ENCODE measurements around the gene SLC34A1. TPM values are rescaled to one million over a fixed set of nuclear protein-coding genes. Genes with fewer than 3 reads are reported as not detected.
A peak's percentile ranks its signal among the peaks of the same experiment; 100 is the strongest.

Gene SLC34A1
- polyA plus RNA-seq, 4 donors = 0.01 to 0.07 TPM; not detected in 2

GRCh38 chr5:177368869-177369644, 15.2 kb upstream of the SLC34A1 start:
- DNase-seq (peak; percentile 47 to 57), FAIRE-seq (no peak)
- H3K27ac ChIP-seq (ENCODE audit: low read depth in 1 of 3, low read length in 2 of 3) = peak overlapping the region in 1 of 3 donors; percentile 16
- H3K4me1 ChIP-seq (ENCODE audit: control insufficient read depth in 3 of 3, insufficient read depth in 2 of 3, low read depth in 1 of 3, low read length in 2 of 3) = peaks cover 2 to 33% (median 5%) of the 10 kb centered on the region in 3 donors
- H3K36me3 ChIP-seq (ENCODE audit: control insufficient read depth in 3 of 3, insufficient read depth in 2 of 3, low read depth in 1 of 3, low read length in 3 of 3) = peaks cover 0 to 16% (median 0%) of the 10 kb centered on the region in 3 donors
- no peaks in the 10 kb centered on the region for H3K9me3 ChIP-seq (ENCODE audit: control insufficient read depth in 2 of 2, insufficient read depth in 1 of 2, low read depth in 1 of 2, low read length in 1 of 2)
- 60 to 69% (median 61%) methylated on average over 5 of the region's 5 CpGs for WGBS, 3 donors
- H3K27me3 ChIP-seq (ENCODE audit: control insufficient read depth in 3 of 3, insufficient read depth in 3 of 3, low read length in 3 of 3) = no peaks in the 10 kb centered on the region
- H3K4me3 ChIP-seq (ENCODE audit: low read depth in 1 of 3, low read length in 3 of 3) = no peak overlapping the region

GRCh38 chr5:177369645-177370440, 14.4 kb upstream of the SLC34A1 start:
- DNase-seq (no peak), FAIRE-seq (no peak)
- Histone ChIP-seq H3K27ac (ENCODE audit: low read depth in 1 of 3, low read length in 2 of 3) (no peak overlapping the region), H3K36me3 (ENCODE audit: control insufficient read depth in 3 of 3, insufficient read depth in 2 of 3, low read depth in 1 of 3, low read length in 3 of 3) (peaks cover 0 to 16% (median 0%) of the 10 kb centered on the region in 3 donors), H3K4me3 (ENCODE audit: low read depth in 1 of 3, low read length in 3 of 3) (no peak overlapping the region), H3K4me1 (ENCODE audit: control insufficient read depth in 3 of 3, insufficient read depth in 2 of 3, low read depth in 1 of 3, low read length in 2 of 3) (peaks cover 0 to 33% (median 2%) of the 10 kb centered on the region in 3 donors), H3K27me3 (ENCODE audit: control insufficient read depth in 3 of 3, insufficient read depth in 3 of 3, low read length in 3 of 3) (no peaks in the 10 kb centered on the region), H3K9me3 (ENCODE audit: control insufficient read depth in 2 of 2, insufficient read depth in 1 of 2, low read depth in 1 of 2, low read length in 1 of 2) (no peaks in the 10 kb centered on the region)
- 66 to 77% (median 76%) methylated on average over 10 to 11 of the region's 11 CpGs for WGBS, 3 donors

GRCh38 chr5:177370488-177371119, 13.6 kb upstream of the SLC34A1 start:
- Histone ChIP-seq H3K36me3 (ENCODE audit: control insufficient read depth in 3 of 3, insufficient read depth in 2 of 3, low read depth in 1 of 3, low read length in 3 of 3) (peaks cover 0 to 16% (median 0%) of the 10 kb centered on the region in 3 donors), H3K9me3 (ENCODE audit: control insufficient read depth in 2 of 2, insufficient read depth in 1 of 2, low read depth in 1 of 2, low read length in 1 of 2) (no peaks in the 10 kb centered on the region), H3K4me1 (ENCODE audit: control insufficient read depth in 3 of 3, insufficient read depth in 2 of 3, low read depth in 1 of 3, low read length in 2 of 3) (peaks cover 0 to 33% (median 2%) of the 10 kb centered on the region in 3 donors), H3K4me3 (ENCODE audit: low read depth in 1 of 3, low read length in 3 of 3) (peak overlapping the region; percentile 25 to 60 (median 45)), H3K27ac (ENCODE audit: low read depth in 1 of 3, low read length in 2 of 3) (peak overlapping the region in 1 of 3 donors; percentile 81), H3K27me3 (ENCODE audit: control insufficient read depth in 3 of 3, insufficient read depth in 3 of 3, low read length in 3 of 3) (no peaks in the 10 kb centered on the region)
- DNase-seq (peak; percentile 86 to 94), FAIRE-seq (no peak)
- 11 to 27% (median 18%) methylated on average over 27 to 42 of the region's 42 CpGs for WGBS, 3 donors

DNA sequence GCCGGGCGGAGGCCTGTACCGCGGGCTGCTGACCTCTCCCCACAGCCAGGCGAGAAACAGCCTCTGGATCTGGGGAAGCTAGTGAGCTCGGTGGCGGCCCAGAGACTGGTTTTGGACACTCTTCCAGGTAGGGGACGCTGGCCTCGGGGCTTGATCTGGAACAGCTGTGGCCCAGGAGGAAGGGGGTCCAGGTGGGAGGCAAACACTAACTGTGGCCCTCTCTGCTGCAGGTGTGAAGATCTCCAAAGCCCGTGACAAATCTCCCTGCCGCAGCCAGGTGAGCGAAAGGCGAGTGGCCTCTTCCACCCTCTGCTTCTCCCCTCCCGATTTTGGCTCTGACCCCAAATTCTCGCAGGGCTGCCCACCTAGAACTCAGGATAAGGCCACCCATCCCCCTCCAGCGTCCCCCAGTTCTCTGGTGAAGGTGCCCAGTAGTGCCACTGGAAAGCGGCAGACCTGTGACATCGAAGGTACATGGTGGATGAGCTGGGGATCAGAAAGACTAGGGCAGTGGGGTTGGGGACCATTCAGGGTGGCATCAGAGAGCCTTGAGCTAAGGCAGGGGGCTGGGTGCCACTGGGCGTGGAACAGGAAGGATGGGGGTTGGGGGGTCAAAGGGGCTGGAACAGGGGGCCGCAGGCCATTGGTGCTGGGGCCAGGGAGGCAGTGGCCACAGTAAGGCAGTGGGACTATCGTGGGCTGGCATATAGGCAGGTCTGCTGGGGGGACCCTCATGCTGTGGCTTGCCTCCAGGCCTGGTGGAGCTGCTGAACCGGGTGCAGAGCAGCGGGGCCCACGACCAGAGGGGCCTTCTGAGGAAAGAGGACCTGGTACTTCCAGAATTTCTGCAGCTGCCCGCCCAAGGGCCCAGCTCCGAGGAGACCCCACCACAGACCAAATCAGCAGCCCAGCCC, 12.9 kb upstream of the SLC34A1 start:
- WGBS, 3 donors = 45 to 68% (median 64%) methylated on average over 20 to 26 of the region's 26 CpGs
- Histone ChIP-seq H3K4me1 (ENCODE audit: control insufficient read depth in 3 of 3, insufficient read depth in 2 of 3, low read depth in 1 of 3, low read length in 2 of 3) (peaks cover 0 to 25% (median 2%) of the 10 kb centered on the region in 3 donors), H3K27me3 (ENCODE audit: control insufficient read depth in 3 of 3, insufficient read depth in 3 of 3, low read length in 3 of 3) (no peaks in the 10 kb centered on the region), H3K27ac (ENCODE audit: low read depth in 1 of 3, low read length in 2 of 3) (peak overlapping the region; percentile 14 to 81 (median 65)), H3K4me3 (ENCODE audit: low read depth in 1 of 3, low read length in 3 of 3) (peak overlapping the region in 2 of 3 donors; percentile 45 to 60), H3K9me3 (ENCODE audit: control insufficient read depth in 2 of 2, insufficient read depth in 1 of 2, low read depth in 1 of 2, low read length in 1 of 2) (no peaks in the 10 kb centered on the region), H3K36me3 (ENCODE audit: control insufficient read depth in 3 of 3, insufficient read depth in 2 of 3, low read depth in 1 of 3, low read length in 3 of 3) (peaks cover 0 to 16% (median 0%) of the 10 kb centered on the region in 3 donors)
- DNase-seq (no peak), FAIRE-seq (no peak)

DNA sequence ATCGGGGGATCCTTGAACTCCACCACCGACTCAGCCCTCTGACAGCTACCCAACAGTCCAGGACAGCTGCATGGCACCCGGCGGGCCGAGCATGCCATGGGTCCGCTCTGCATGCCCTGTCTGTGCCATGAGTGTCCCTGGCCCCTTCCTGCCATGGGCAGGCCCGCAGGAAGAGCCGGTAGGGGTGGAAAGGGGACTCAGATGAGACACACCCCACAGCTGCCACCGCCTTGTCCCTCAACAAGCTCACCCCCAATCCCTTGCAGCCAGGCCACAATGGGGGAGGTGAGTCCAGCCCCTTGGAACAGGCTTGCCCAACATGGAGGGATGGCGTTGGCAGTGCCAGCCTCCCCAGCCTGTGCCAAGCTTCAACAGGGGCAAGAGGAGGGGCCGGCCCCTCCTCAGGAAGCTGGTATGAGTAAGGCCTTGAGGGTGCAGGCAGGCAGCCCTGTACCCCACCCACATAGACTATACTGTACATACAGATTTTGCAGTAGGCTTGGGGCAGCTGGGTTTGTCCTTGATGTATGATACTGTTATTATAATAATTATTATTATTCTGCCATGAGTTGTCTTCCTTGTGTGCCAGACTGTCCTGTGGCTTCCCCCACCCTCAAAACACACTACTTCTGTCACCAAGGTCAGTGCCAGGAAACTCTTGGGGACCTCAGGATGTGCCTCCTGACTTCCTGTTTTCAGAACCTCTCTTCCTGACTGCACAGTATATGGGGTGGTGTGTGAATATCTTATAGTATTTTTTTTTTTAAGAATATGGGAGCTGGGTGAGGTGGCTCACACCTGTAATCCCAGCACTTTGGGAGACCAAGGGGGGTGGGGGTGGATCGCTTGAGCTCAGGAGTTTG, 12.0 kb upstream of the SLC34A1 start:
- H3K27ac ChIP-seq (ENCODE audit: low read depth in 1 of 3, low read length in 2 of 3) = peak overlapping the region in 1 of 3 donors; percentile 62
- no peak for FAIRE-seq

GRCh38 chr5:177372910-177373309, 11.3 kb upstream of the SLC34A1 start:
- no peak for DNase-seq
- Histone ChIP-seq H3K27ac (ENCODE audit: low read depth in 1 of 3, low read length in 2 of 3) (no peak overlapping the region), H3K36me3 (ENCODE audit: control insufficient read depth in 3 of 3, insufficient read depth in 2 of 3, low read depth in 1 of 3, low read length in 3 of 3) (peaks cover 0 to 16% (median 0%) of the 10 kb centered on the region in 3 donors), H3K4me3 (ENCODE audit: low read depth in 1 of 3, low read length in 3 of 3) (no peak overlapping the region), H3K9me3 (ENCODE audit: control insufficient read depth in 2 of 2, insufficient read depth in 1 of 2, low read depth in 1 of 2, low read length in 1 of 2) (no peaks in the 10 kb centered on the region), H3K4me1 (ENCODE audit: control insufficient read depth in 3 of 3, insufficient read depth in 2 of 3, low read depth in 1 of 3, low read length in 2 of 3) (peaks cover 0 to 12% (median 2%) of the 10 kb centered on the region in 3 donors), H3K27me3 (ENCODE audit: control insufficient read depth in 3 of 3, insufficient read depth in 3 of 3, low read length in 3 of 3) (no peaks in the 10 kb centered on the region)
- FAIRE-seq = no peak
- WGBS, 3 donors = 84 to 94% (median 90%) methylated on average over 6 of the region's 6 CpGs

More for the DNA sequence above, 12.0 kb upstream of the SLC34A1 start:
- H3K36me3 ChIP-seq (ENCODE audit: control insufficient read depth in 3 of 3, insufficient read depth in 2 of 3, low read depth in 1 of 3, low read length in 3 of 3) = peaks cover 0 to 16% (median 0%) of the 10 kb centered on the region in 3 donors
- H3K4me1 ChIP-seq (ENCODE audit: control insufficient read depth in 3 of 3, insufficient read depth in 2 of 3, low read depth in 1 of 3, low read length in 2 of 3) = peaks cover 0 to 18% (median 2%) of the 10 kb centered on the region in 3 donors
- 86 to 87% (median 87%) methylated on average over 11 to 12 of the region's 12 CpGs for whole genome bisulfite sequencing, 3 donors
- H3K4me3 ChIP-seq (ENCODE audit: low read depth in 1 of 3, low read length in 3 of 3) = no peak overlapping the region
- no peak for DNase-seq
- H3K9me3 ChIP-seq (ENCODE audit: control insufficient read depth in 2 of 2, insufficient read depth in 1 of 2, low read depth in 1 of 2, low read length in 1 of 2) = no peaks in the 10 kb centered on the region
- H3K27me3 ChIP-seq (ENCODE audit: control insufficient read depth in 3 of 3, insufficient read depth in 3 of 3, low read length in 3 of 3) = no peaks in the 10 kb centered on the region

- H3K4me1 ChIP-seq (ENCODE audit: control insufficient read depth in 3 of 3, insufficient read depth in 2 of 3, low read depth in 1 of 3, low read length in 2 of 3) = peaks cover 0 to 16% (median 2%) of the 10 kb centered on the region in 3 donors
- no peaks in the 10 kb centered on the region for H3K9me3 ChIP-seq (ENCODE audit: control insufficient read depth in 2 of 2, insufficient read depth in 1 of 2, low read depth in 1 of 2, low read length in 1 of 2)
- DNase-seq (no peak), FAIRE-seq (no peak)
- H3K27me3 ChIP-seq (ENCODE audit: control insufficient read depth in 3 of 3, insufficient read depth in 3 of 3, low read length in 3 of 3) = no peaks in the 10 kb centered on the region
- H3K36me3 ChIP-seq (ENCODE audit: control insufficient read depth in 3 of 3, insufficient read depth in 2 of 3, low read depth in 1 of 3, low read length in 3 of 3) = peaks cover 0 to 16% (median 0%) of the 10 kb centered on the region in 3 donors
- no peak overlapping the region for H3K4me3 ChIP-seq (ENCODE audit: low read depth in 1 of 3, low read length in 3 of 3)
- H3K27ac ChIP-seq (ENCODE audit: low read depth in 1 of 3, low read length in 2 of 3) = no peak overlapping the region
- WGBS, 3 donors = 56 to 70% (median 69%) methylated on average over 6 of the region's 6 CpGs
Measured at GRCh38 chr5:177373806-177374205, 10.4 kb upstream of the SLC34A1 start.

Data from small intestine (tissue), 7 donors.